Transverse colon (tissue), 4 donors: Measurements from ENCODE around the gene CNKSR3. TPM values are rescaled to one million over a fixed set of nuclear protein-coding genes. Genes with fewer than 3 reads are reported as not detected.

Source experiments
- DNase-seq: peaks from one replicate; pipeline ENCODE4 v3.0.0-alpha.2; 2019
- H3K27ac ChIP-seq, 4 donors: fragments of 200-600 bp; sonication (generic); 2 replicates each; pipeline ENCODE4 v1.5.1; 2016 to 2018; ENCODE audit warnings: inconsistent platforms in 4 of 4
- H3K27me3 ChIP-seq: fragments of 200-600 bp; sonication (generic); 2 replicates; pipeline ENCODE4 v1.5.1; 2017; ENCODE audit warnings: inconsistent platforms
- H3K36me3 ChIP-seq, 4 donors: fragments of 200-600 bp; sonication (generic); 2 replicates each; pipeline ENCODE4 v1.5.1; 2017 to 2019; ENCODE audit warnings: inconsistent platforms in 4 of 4
- H3K4me1 ChIP-seq, 4 donors: fragments of 200-600 bp; sonication (generic); 2 replicates each; pipeline ENCODE4 v1.5.1; 2017 to 2020; ENCODE audit warnings: inconsistent platforms in 4 of 4
- H3K4me3 ChIP-seq, 4 donors: fragments of 200-600 bp; sonication (generic); 1 replicate in 1 of 4; 2 replicates in 3 of 4; pipeline versions ENCODE4 v1.5.1 to v1.6.1; 2017 to 2019; ENCODE audit warnings: inconsistent platforms in 4 of 4
- H3K9me3 ChIP-seq, 2 donors: fragments of 200-600 bp; sonication (generic); 2 replicates each; pipeline ENCODE4 v1.5.1; 2017 to 2019; ENCODE audit warnings: inconsistent platforms in 2 of 2
- CTCF ChIP-seq, 5 experiments: fragments of 200-600 bp in 3 of 5; fragments of 450-650 bp in 2 of 5; sonication (generic) in 3 of 5; IDR thresholded peaks; 1 replicate in 2 of 5; 2 replicates in 3 of 5; pipeline ENCODE4 v1.5.1; 2016 to 2017; ENCODE audit warnings: antibody characterized with exemption in 5 of 5, inconsistent platforms in 3 of 5, mild to moderate bottlenecking in 2 of 5, moderate library complexity in 1 of 5
- EP300 ChIP-seq: sonication (generic); formaldehyde crosslinking; IDR thresholded peaks from one replicate; pipeline ENCODE4 v1.6.1; 2017; ENCODE audit warnings: antibody characterized with exemption, low read depth
- POLR2A ChIP-seq: fragments of 450-650 bp; IDR thresholded peaks from one replicate; pipeline ENCODE4 v1.6.1; 2016; ENCODE audit warnings: antibody characterized with exemption, mild to moderate bottlenecking, moderate library complexity
- POLR2AphosphoS5 ChIP-seq, 3 donors: sonication (generic); formaldehyde crosslinking; IDR thresholded peaks; one replicate each; pipeline ENCODE4 v1.6.1; 2016; ENCODE audit warnings: antibody characterized with exemption in 3 of 3
- WGBS, 2 donors: methylation state at CpG; one replicate each; pipeline ENCODE4 v1.1.5; 2018; ENCODE audit warnings: low coverage in 1 of 2; 5-methylcytosine and 5-hydroxymethylcytosine counted together
- in situ Hi-C, 4 donors: fragments of 200-750 bp; cut with MboI; loops; one replicate each; pipeline versions ENCODE4 v1.15.0 to v1.15.1; 2017; ENCODE audit warnings: low sequenced_read_pairs in 3 of 4, low pct_ligation_motif_present in 1 of 4, low pct_unique_long_range_greater_than_20kb in 1 of 4
- intact Hi-C: fragments of 100-400 bp; cut with DNase I; formaldehyde crosslinking; loops from one replicate; pipeline ENCODE4 v1.15.1; 2023; ENCODE audit warnings: low total_unique reads
- total RNA-seq, 4 donors: library from RNA; depleted of rRNA; stranded (reverse); fragments of >200 nt; gene quantifications; one replicate each; pipeline ENCODE4 v1.1.0, GENCODE V29; 2016

CNKSR3 gene
- total RNA-seq, 4 donors from 2014 or later: 4.0 to 27.3 (median 16.9) TPM

- Histone ChIP-seq H3K4me1 (no peaks in the 10 kb centered on the region), H3K27me3 (no peaks in the 10 kb centered on the region), H3K4me3 (no peak overlapping the region), H3K9me3 (no peaks in the 10 kb centered on the region), H3K27ac (no peak overlapping the region), H3K36me3 (no peaks in the 10 kb centered on the region)
- DNase-seq: no peak
- no peak for TF ChIP-seq POLR2A
- no peak for TF ChIP-seq POLR2AphosphoS5 (IDR thresholded peaks at IDR 0.05)
- in situ Hi-C loops (loop anchor here in 1 of 4 donors (25.0 kb wide), 1 partner anchor 202 kb away; no protein-coding TSS in a partner anchor), intact Hi-C loops (no loop called here)
- 65 to 73% methylated on average over 4 of the region's 4 CpGs for WGBS, 2 donors
Measured at GRCh38 chr6:154363821-154364220, 146.7 kb downstream of the CNKSR3 start.

GRCh38 chr6:154361476-154361875, 149.0 kb downstream of the CNKSR3 start:
- no peaks in the 10 kb centered on the region for H3K36me3 ChIP-seq
- intact Hi-C loops (no loop called here), in situ Hi-C loops (loop anchor here in 1 of 4 donors (25.0 kb wide), 1 partner anchor 199 kb away; no protein-coding TSS in a partner anchor)
- WGBS, 2 donors: 85 to 87% methylated on average over 5 of the region's 5 CpGs
- H3K9me3 ChIP-seq: no peaks in the 10 kb centered on the region
- no peaks in the 10 kb centered on the region for H3K27me3 ChIP-seq
- H3K27ac ChIP-seq: no peak overlapping the region
- H3K4me1 ChIP-seq: no peaks in the 10 kb centered on the region
- H3K4me3 ChIP-seq: no peak overlapping the region
- DNase-seq: no peak
- TF ChIP-seq POLR2A (no peak), CTCF (IDR thresholded peaks at IDR 0.05) (no peak), POLR2AphosphoS5 (IDR thresholded peaks at IDR 0.05) (no peak), EP300 (no peak)

- Histone ChIP-seq H3K27ac (no peak overlapping the region), H3K9me3 (no peaks in the 10 kb centered on the region), H3K4me3 (no peak overlapping the region), H3K4me1 (no peaks in the 10 kb centered on the region), H3K27me3 (no peaks in the 10 kb centered on the region), H3K36me3 (no peaks in the 10 kb centered on the region)
- TF ChIP-seq POLR2A (no peak), EP300 (no peak), CTCF (IDR thresholded peaks at IDR 0.05) (no peak), POLR2AphosphoS5 (IDR thresholded peaks at IDR 0.05) (no peak)
- intact Hi-C loops (no loop called here), in situ Hi-C loops (loop anchor here in 1 of 4 donors (25.0 kb wide), 1 partner anchor 198 kb away; no protein-coding TSS in a partner anchor)
- 76 to 95% methylated on average over 2 to 3 of the region's 3 CpGs for WGBS, 2 donors
- no peak for DNase-seq
Measured at GRCh38 chr6:154360476-154360875, 150.0 kb downstream of the CNKSR3 start.

- no peak for DNase-seq
- Histone ChIP-seq H3K4me1 (no peaks in the 10 kb centered on the region), H3K36me3 (no peaks in the 10 kb centered on the region), H3K4me3 (no peak overlapping the region), H3K27ac (no peak overlapping the region), H3K27me3 (no peaks in the 10 kb centered on the region), H3K9me3 (no peaks in the 10 kb centered on the region)
- TF ChIP-seq POLR2A (no peak), EP300 (no peak), CTCF (IDR thresholded peaks at IDR 0.05) (no peak), POLR2AphosphoS5 (IDR thresholded peaks at IDR 0.05) (no peak)
- 86% methylated on average over 4 of the region's 4 CpGs; no CpG with 5 or more reads in 1 of the 2 donors for WGBS, 2 donors
- intact Hi-C loops: no loop called here
- in situ Hi-C loops: loop anchor here in 1 of 4 donors (25.0 kb wide), 1 partner anchor 197 kb away; no protein-coding TSS in a partner anchor
Measured at GRCh38 chr6:154359679-154360078, 150.8 kb downstream of the CNKSR3 start.

GRCh38 chr6:154359161-154359574, 151.3 kb downstream of the CNKSR3 start:
- Histone ChIP-seq H3K4me3 (no peak overlapping the region), H3K27me3 (no peaks in the 10 kb centered on the region), H3K36me3 (no peaks in the 10 kb centered on the region), H3K4me1 (no peaks in the 10 kb centered on the region), H3K27ac (no peak overlapping the region), H3K9me3 (no peaks in the 10 kb centered on the region)
- intact Hi-C loops (no loop called here), in situ Hi-C loops (loop anchor here in 1 of 4 donors (25.0 kb wide), 1 partner anchor 197 kb away; no protein-coding TSS in a partner anchor)
- DNase-seq: no peak
- 64 to 66% methylated on average over 9 to 10 of the region's 10 CpGs for WGBS, 2 donors
- TF ChIP-seq POLR2A (no peak), CTCF (IDR thresholded peaks at IDR 0.05) (no peak), EP300 (no peak), POLR2AphosphoS5 (IDR thresholded peaks at IDR 0.05) (no peak)
